DOHH2 (cell line): Measurements from ENCODE around the gene KIAA1671.

Experiments used
- H3F3A ChIP-seq: fragments of 200-600 bp; sonication (generic), shearing (Covaris generic); 2 replicates; pipeline ENCODE4 v1.6.0; 2016; ENCODE audit warnings: antibody characterized with exemption, mild to moderate bottlenecking; ENCODE audit not compliant: control insufficient read depth, insufficient read depth
- H3K27ac ChIP-seq: fragments of 200-600 bp; sonication (generic); 2 replicates; pipeline ENCODE4 v1.5.1; 2014; ENCODE audit warnings: low read depth, mild to moderate bottlenecking, low read length, moderate library complexity
- H3K27me3 ChIP-seq: fragments of 200-600 bp; sonication (generic); 2 replicates; pipeline ENCODE4 v1.6.1; 2014; ENCODE audit warnings: mild to moderate bottlenecking, low read length, mixed read lengths; ENCODE audit not compliant: control insufficient read depth
- H3K36me3 ChIP-seq: fragments of 200-600 bp; sonication (generic); 2 replicates; pipeline ENCODE4 v1.6.1; 2014; ENCODE audit warnings: mild to moderate bottlenecking, low read length, moderate library complexity, mixed read lengths; ENCODE audit not compliant: control insufficient read depth
- H3K4me1 ChIP-seq: fragments of 200-600 bp; sonication (generic); 2 replicates; pipeline ENCODE4 v1.6.1; 2014; ENCODE audit warnings: mild to moderate bottlenecking, low read length, mixed read lengths; ENCODE audit not compliant: control insufficient read depth
- H3K4me2 ChIP-seq: fragments of 200-600 bp; sonication (generic); 2 replicates; pipeline ENCODE4 v1.6.0; 2014; ENCODE audit warnings: mild to moderate bottlenecking, low read length, moderate library complexity
- H3K4me3 ChIP-seq: fragments of 200-600 bp; sonication (generic); 2 replicates; pipeline ENCODE4 v1.5.1; 2014; ENCODE audit warnings: mild to moderate bottlenecking, low read length, mixed read lengths
- H3K79me2 ChIP-seq: fragments of 200-600 bp; sonication (generic); 2 replicates; pipeline ENCODE4 v1.6.1; 2014; ENCODE audit warnings: mild to moderate bottlenecking, low read length, mixed read lengths; ENCODE audit not compliant: control insufficient read depth
- H3K9me2 ChIP-seq: fragments of 200-600 bp; sonication (generic); replicated peaks from 2 replicates; pipeline ENCODE4 v1.6.1; 2014; ENCODE audit warnings: mild to moderate bottlenecking, low read length, mixed read lengths; ENCODE audit not compliant: control insufficient read depth
- H3K9me3 ChIP-seq: fragments of 200-600 bp; sonication (generic); 2 replicates; pipeline ENCODE4 v1.6.1; 2014; ENCODE audit warnings: antibody characterized with exemption, low read length, mixed read lengths; ENCODE audit not compliant: control insufficient read depth, insufficient read depth
- H4K20me1 ChIP-seq: fragments of 200-600 bp; sonication (generic); 2 replicates; pipeline ENCODE4 v1.6.0; 2014; ENCODE audit warnings: low read depth, mild to moderate bottlenecking, antibody characterized with exemption, low read length, moderate library complexity; ENCODE audit not compliant: control insufficient read depth, insufficient read depth
- CTCF ChIP-seq: fragments of 200-600 bp; sonication (generic); IDR thresholded peaks from one replicate; pipeline ENCODE4 v1.5.1; 2014; ENCODE audit warnings: antibody characterized with exemption, mild to moderate bottlenecking, low read depth, low read length; ENCODE audit not compliant: poor library complexity, severe bottlenecking
- EZH2phosphoT487 ChIP-seq: fragments of 200-600 bp; sonication (generic); IDR thresholded peaks from 2 replicates; pipeline ENCODE4 v1.6.1; 2017; ENCODE audit warnings: borderline replicate concordance, mild to moderate bottlenecking, antibody characterized with exemption, low read length, moderate library complexity, mixed read lengths

Gene KIAA1671

GRCh38 chr22:24965822-24966626 lies 13.5 kb downstream of the KIAA1671 start:
- no peaks in the 10 kb centered on the region for H3K9me3 ChIP-seq
- no peaks in the 10 kb centered on the region for H4K20me1 ChIP-seq
- TF ChIP-seq CTCF = no peak
- TF ChIP-seq EZH2phosphoT487 = no peak
- H3K27me3 ChIP-seq = no peaks in the 10 kb centered on the region
- no peaks in the 10 kb centered on the region for H3K4me1 ChIP-seq
- no peaks in the 10 kb centered on the region for H3K9me2 ChIP-seq
- no peak overlapping the region for H3K4me3 ChIP-seq
- H3K4me2 ChIP-seq = no peak overlapping the region
- H3K27ac ChIP-seq = no peak overlapping the region
- H3K36me3 ChIP-seq = no peaks in the 10 kb centered on the region
- no peaks in the 10 kb centered on the region for H3F3A ChIP-seq
- H3K79me2 ChIP-seq = no peaks in the 10 kb centered on the region

- H3K4me1 ChIP-seq = no peaks in the 10 kb centered on the region
- no peaks in the 10 kb centered on the region for H3F3A ChIP-seq
- no peaks in the 10 kb centered on the region for H3K9me2 ChIP-seq
- no peak overlapping the region for H3K27ac ChIP-seq
- H3K4me3 ChIP-seq = no peak overlapping the region
- H3K79me2 ChIP-seq = no peaks in the 10 kb centered on the region
- H3K4me2 ChIP-seq = no peak overlapping the region
- H4K20me1 ChIP-seq = no peaks in the 10 kb centered on the region
- no peaks in the 10 kb centered on the region for H3K36me3 ChIP-seq
- H3K9me3 ChIP-seq = no peaks in the 10 kb centered on the region
- TF ChIP-seq CTCF (no peak), EZH2phosphoT487 (no peak)
- H3K27me3 ChIP-seq = no peaks in the 10 kb centered on the region
Measured at GRCh38 chr22:24968066-24968561, 15.6 kb downstream of the KIAA1671 start.

- Histone ChIP-seq H3K27ac (no peak overlapping the region), H3F3A (no peaks in the 10 kb centered on the region), H3K4me1 (no peaks in the 10 kb centered on the region), H3K9me2 (no peaks in the 10 kb centered on the region), H3K4me3 (no peak overlapping the region), H3K79me2 (no peaks in the 10 kb centered on the region), H3K9me3 (no peaks in the 10 kb centered on the region), H3K4me2 (no peak overlapping the region), H4K20me1 (no peaks in the 10 kb centered on the region), H3K36me3 (no peaks in the 10 kb centered on the region), H3K27me3 (no peaks in the 10 kb centered on the region)
- no peak for TF ChIP-seq CTCF
- no peak for TF ChIP-seq EZH2phosphoT487
Measured at GRCh38 chr22:24969560-24970301, 17.2 kb downstream of the KIAA1671 start.
